Nephron progenitor cell (in vitro differentiated cells): ENCODE measurements around the gene VPS35L.
"Not testable (repeated sequence)": the region's sequence is repeated elsewhere in the genome, so short reads cannot be mapped to it uniquely, and the experiment has no call there.

ENCODE experiments used
- DNase-seq: peaks from one replicate; pipeline ENCODE4 v3.0.0; 2021
- H3K27ac Mint-ChIP-seq: 2 replicates; pipeline ENCODE4 v1.8.0; 2021; ENCODE audit warnings: mild to moderate bottlenecking, moderate library complexity, mixed read lengths
- H3K27me3 Mint-ChIP-seq: 2 replicates; pipeline ENCODE4 v1.8.0; 2021; ENCODE audit warnings: mild to moderate bottlenecking, low read depth, mixed read lengths; ENCODE audit not compliant: poor library complexity
- H3K36me3 Mint-ChIP-seq: 2 replicates; pipeline ENCODE4 v1.8.0; 2021; ENCODE audit warnings: low read depth, mixed read lengths
- H3K4me1 Mint-ChIP-seq: 2 replicates; pipeline ENCODE4 v1.8.0; 2021; ENCODE audit warnings: mixed read lengths
- H3K4me3 Mint-ChIP-seq: 2 replicates; pipeline ENCODE4 v1.8.0; 2021; ENCODE audit warnings: mild to moderate bottlenecking, moderate library complexity, mixed read lengths
- H3K9me3 Mint-ChIP-seq: 2 replicates; pipeline ENCODE4 v1.8.0; 2021; ENCODE audit warnings: mild to moderate bottlenecking, moderate library complexity, mixed read lengths
- CTCF ChIP-seq: fragments of 200-600 bp; sonication (generic); IDR thresholded peaks from 2 replicates; pipeline ENCODE4 v1.5.0; 2021; ENCODE audit warnings: antibody characterized with exemption

VPS35L gene

GRCh38 chr16:19674485-19674884 lies 119.0 kb downstream of the VPS35L start:
- Mint-ChIP-seq H3K36me3 (peaks cover 38% of the 10 kb centered on the region), H3K4me3 (no peak overlapping the region), H3K27ac (no peak overlapping the region), H3K9me3 (no peaks in the 10 kb centered on the region), H3K4me1 (peaks cover 5% of the 10 kb centered on the region), H3K27me3 (peaks cover 2% of the 10 kb centered on the region)
- TF ChIP-seq CTCF, result no peak
- no peak for DNase-seq

GRCh38 chr16:19677402-19677801 lies 121.9 kb downstream of the VPS35L start:
- no peak for TF ChIP-seq CTCF
- peaks cover 2% of the 10 kb centered on the region for H3K27me3 Mint-ChIP-seq
- H3K36me3 Mint-ChIP-seq, result peaks cover 31% of the 10 kb centered on the region
- DNase-seq, result no peak
- no peaks in the 10 kb centered on the region for H3K9me3 Mint-ChIP-seq
- H3K4me3 Mint-ChIP-seq, result no peak overlapping the region
- H3K4me1 Mint-ChIP-seq, result peaks cover 17% of the 10 kb centered on the region
- peak overlapping the region; percentile 84 for H3K27ac Mint-ChIP-seq

DNA sequence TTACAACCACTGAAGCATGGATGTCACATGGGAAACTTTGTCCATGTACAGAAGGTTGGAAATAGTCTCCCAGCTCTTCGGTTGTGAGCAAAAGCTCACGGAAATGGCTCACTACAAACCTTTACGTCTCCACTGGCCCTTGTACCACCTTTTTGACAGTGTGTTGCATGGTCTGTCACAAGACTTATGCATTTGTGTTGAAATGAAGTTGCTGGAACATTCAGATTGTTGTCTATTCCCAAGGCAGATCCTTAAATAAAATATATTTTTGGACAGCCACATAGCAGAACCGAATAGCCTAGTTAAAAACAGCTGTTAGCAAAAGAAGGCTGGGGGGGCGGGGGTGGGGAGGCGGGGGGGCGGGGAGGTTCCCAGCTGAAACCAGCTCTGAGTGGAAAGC lies 123.3 kb downstream of the VPS35L start:
- Mint-ChIP-seq H3K4me1 (peaks cover 13% of the 10 kb centered on the region), H3K27ac (no peak overlapping the region), H3K9me3 (no peaks in the 10 kb centered on the region), H3K36me3 (peaks cover 43% of the 10 kb centered on the region), H3K27me3 (peaks cover 2% of the 10 kb centered on the region), H3K4me3 (no peak overlapping the region)
- no peak for TF ChIP-seq CTCF
- no peak for DNase-seq

DNA sequence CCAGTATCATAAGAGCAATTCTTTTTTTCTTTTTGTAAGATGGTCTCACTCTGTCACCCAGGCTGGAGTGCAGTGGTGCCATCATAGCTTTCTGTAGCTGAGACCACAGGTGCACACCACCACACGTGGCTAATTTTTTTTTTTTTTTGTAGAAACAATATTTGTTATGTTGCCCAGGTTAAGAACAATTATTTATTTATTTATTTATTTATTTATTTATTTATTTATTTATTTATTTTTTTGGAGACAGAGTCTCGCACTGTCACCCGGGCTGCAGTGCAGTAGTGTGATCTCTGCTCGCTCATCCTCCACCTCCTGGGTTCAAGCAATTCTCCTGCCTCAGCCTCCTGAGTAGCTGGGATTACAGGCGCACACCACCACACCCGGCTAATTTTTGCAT lies 123.8 kb downstream of the VPS35L start:
- H3K9me3 Mint-ChIP-seq, H3K27ac Mint-ChIP-seq, H3K4me3 Mint-ChIP-seq, DNase-seq, H3K27me3 Mint-ChIP-seq: not testable (repeated sequence)
- Mint-ChIP-seq H3K4me1 (peaks cover 13% of the 10 kb centered on the region), H3K36me3 (peaks cover 45% of the 10 kb centered on the region)

GRCh38 chr16:19680881-19681340 lies 125.4 kb downstream of the VPS35L start:
- Mint-ChIP-seq H3K9me3 (peaks cover 10% of the 10 kb centered on the region), H3K4me1 (peaks cover 16% of the 10 kb centered on the region), H3K36me3 (peaks cover 45% of the 10 kb centered on the region), H3K4me3 (no peak overlapping the region), H3K27me3 (no peaks in the 10 kb centered on the region), H3K27ac (peak overlapping the region; percentile 50)
- TF ChIP-seq CTCF, result no peak
- peak; percentile 30 for DNase-seq

DNA sequence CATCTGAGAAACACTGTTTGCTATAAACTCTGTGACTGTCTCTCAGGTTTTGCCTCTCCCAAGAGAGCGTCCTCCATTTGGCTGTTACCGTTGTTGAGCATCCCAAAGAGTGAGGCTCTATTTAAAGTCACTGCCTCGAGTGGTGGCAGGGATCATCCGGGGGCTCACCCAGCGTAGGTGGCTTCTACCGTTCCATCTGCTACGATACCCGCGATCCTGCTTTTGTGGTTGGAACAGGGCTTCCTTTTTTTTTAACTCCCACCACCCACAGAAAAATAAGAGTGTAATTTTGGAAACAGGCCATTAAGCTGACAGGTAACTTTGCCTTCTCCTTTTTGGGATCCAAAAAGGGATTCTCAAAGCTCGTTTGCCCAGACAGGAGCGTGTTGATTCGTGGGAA lies 126.1 kb downstream of the VPS35L start:
- H3K4me1 Mint-ChIP-seq, result peaks cover 21% of the 10 kb centered on the region
- peaks cover 10% of the 10 kb centered on the region for H3K9me3 Mint-ChIP-seq
- no peak for TF ChIP-seq CTCF
- peak overlapping the region; percentile 84 for H3K27ac Mint-ChIP-seq
- H3K27me3 Mint-ChIP-seq, result no peaks in the 10 kb centered on the region
- DNase-seq, result no peak
- H3K36me3 Mint-ChIP-seq, result peaks cover 44% of the 10 kb centered on the region
- H3K4me3 Mint-ChIP-seq, result no peak overlapping the region
